HG03064 (cell line): Measurements from ENCODE around the gene ZNF181.
"Not testable (repeated sequence)": the region's sequence is repeated elsewhere in the genome, so short reads cannot be mapped to it uniquely, and the experiment has no call there.

Experiments
- ATAC-seq: cut with Tn5 transposase; IDR thresholded peaks from one replicate; pipeline ENCODE4 v1.9.1; 2021; ENCODE audit warnings: low read depth; ENCODE audit not compliant: unreplicated experiment

The ZNF181 gene

DNA sequence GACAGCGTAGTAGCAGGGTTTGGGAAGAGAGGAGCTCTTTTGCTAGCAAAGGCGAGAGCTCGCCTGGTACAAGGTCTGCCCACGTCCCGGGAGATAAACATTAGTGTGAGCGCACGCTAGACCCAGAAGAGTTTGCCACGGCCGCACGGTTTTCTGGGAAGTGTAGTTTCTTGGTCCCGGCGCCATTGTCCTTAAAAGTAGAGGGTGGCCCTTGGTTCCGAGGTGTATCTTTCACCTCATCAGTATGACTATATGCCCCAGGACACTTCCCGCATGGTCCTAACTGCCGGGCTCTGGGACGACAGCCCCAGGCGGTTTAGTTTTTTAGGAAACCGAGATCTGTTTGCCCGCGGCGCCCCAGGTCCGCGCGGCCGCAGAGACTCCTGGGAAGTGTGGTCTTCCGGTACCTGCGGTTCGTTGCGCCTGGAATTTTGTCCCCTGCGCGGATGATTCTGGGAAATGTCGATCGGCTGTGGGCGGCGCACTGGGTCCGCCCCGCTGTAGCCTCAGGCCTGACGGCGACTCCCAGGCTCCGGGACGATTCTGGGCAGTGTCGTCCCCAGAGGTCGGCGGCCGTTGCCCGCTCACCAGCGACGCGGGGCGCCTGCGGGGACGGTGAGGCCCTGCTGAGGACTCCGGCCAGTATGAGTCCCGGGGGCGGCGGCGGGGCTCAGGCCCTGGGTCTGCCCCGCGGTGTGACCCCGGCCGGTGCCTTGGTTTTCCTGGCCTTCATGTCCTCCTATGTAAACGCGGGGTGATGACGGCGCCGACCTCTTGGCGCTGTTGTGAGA lies at the start of gene ZNF181:
TSS of gene ZNF181 (plus strand) at position 498 of the 791 bp plus-strand sequence. CDS start 795 bp downstream, outside the sequence.
- ATAC-seq, result peak; percentile 69

DNA sequence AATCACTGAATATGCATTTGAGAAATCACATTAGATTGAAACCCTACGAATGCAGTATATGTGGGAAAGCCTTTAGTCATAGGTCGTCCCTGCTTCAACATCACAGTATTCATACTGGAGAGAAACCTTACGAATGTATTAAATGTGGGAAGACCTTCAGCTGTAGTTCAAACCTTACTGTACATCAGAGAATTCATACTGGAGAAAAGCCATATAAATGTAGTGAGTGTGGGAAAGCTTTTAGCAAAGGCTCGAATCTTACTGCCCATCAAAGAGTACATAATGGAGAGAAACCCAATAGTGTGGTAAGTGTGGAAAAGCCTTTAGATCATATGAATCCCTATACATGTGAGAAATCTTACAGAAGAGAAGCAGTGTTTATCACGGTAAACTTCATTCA lies 48.8 kb upstream of the ZNF181 start:
- not testable (repeated sequence) for ATAC-seq

DNA sequence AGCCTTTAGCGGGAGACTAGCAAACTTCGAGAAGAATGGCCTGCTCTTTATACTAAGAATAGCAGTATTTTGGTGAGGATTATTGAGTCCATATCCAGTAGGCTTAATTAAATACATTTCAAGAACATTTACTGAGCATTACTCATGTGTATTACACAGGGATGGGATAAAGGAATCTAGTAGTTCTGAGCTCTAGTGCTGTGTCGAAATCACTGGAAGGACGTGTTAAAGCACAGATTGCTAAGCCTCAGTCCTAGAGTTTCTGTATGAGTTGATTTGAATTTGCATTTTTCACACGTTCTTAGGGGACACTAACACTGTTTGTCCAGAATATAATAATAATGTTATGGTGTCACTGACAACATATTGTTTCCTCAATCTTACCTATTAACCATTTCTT lies 47.6 kb upstream of the ZNF181 start:
- ATAC-seq, result no peak

DNA sequence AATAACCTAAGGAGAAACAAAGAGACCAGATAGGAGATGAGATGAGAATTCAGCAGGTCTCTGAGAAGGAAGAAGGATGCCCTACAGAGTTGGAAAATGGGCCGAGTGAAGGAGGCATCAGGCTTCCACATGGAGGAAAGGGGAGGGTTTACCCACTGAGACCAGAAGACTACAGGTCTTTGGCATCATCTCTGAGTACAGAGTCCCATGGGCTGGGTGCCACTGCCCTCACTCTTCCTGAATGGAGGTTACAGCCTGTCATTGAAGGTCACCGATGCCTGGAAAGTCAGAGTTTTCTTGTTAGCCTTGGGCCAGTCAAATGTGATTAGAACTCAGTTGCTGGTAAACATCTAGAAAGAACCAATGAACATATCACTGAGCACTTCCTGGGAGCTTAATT lies 46.7 kb upstream of the ZNF181 start:
- ATAC-seq, result no peak

DNA sequence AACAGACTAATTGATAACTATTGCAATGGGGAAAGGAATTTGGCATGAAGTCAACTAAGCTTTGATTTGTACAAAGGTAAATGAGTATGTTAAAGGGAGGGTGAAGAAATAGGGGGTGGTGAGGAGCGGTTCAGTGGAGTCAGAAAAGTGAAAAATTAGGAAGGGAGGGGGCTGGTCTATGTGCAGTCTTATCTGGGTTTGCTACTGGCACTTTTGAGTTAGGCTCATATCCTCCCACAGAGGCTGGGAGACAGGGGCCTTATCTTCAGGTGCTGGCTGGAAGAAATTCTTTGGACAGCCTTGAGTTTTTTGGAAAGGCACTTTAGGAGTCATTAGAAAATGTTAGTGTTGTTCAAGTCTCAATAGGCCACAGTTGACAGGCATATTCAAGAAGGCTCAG lies 45.5 kb upstream of the ZNF181 start:
- ATAC-seq, result no peak

DNA sequence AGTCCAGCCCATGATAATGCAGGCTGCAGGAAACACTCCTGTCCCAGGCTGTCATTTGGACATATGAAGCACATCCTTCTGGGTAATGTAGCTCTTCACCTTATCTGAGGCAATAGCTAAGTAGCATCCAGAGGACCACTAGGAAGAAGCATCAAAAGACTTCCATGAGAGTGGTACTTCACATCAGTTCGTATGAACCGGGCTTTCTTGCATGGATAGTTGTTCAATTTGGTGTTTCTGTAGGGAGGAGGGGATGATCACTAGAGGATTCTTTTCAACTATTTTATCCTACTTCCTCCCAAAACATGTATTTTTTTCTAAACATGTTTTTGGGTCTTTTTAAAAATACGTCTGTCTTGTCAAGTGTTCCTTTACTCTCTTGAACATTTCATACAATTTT lies 43.7 kb upstream of the ZNF181 start:
- ATAC-seq, result no peak

DNA sequence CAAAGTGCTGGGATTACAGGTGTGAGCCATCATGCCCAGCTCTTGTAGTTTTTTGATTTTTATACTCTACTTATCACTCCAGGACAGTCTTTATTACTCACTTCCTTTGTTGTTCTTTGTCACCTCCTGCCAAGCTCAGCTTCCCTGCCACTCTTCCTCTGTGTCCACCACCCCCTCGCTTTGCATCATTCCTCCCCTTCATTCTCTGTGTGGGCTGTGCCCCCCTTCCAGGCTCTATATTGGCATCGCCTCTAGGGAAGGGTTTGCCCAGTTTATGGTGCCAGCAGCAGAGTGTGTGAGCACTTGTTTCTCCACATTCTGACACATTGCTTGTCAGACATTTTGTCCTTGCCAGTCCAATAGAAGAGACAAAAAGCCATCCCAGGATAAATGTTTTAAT lies 41.5 kb upstream of the ZNF181 start:
- no peak for ATAC-seq

DNA sequence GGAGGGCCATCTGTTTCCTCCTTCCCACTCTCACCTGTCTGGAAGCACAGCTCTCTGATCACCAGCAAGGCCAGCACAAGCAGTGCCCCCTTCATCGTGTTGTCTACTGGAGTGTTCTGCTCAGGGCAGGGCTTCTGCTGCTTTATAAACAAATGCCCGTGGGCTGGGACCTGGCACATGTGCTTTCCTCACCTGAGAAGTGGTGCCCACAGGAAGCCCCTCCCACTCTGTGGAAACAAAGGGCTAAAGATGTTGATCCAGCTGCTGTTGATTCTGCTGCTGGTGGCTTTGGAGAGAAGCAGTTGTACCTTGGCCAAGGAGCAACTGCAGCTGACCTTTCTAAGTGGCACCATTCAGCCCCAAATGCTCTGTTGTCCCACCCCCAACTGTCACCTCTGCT lies 26.4 kb upstream of the ZNF181 start:
- ATAC-seq, result no peak

DNA sequence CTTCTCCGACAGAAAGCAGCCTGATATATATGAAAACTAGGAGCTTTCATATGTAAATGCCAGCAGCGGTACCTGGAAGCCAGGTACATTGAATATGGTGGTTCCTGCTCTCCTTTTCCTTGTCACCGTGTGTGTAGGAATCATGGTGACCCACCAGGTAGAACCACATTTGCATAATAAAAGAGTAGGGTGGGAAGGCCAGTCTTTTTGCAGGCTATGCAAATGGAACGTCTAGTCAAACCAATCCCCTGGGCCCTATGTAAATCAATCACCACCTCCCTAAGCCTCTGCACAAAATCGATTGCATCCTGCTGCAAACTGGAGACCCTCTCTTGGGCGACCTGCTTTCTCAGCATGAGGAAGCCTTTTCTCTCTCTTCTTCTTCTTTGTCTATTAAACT lies 22.2 kb upstream of the ZNF181 start:
- ATAC-seq, result no peak

DNA sequence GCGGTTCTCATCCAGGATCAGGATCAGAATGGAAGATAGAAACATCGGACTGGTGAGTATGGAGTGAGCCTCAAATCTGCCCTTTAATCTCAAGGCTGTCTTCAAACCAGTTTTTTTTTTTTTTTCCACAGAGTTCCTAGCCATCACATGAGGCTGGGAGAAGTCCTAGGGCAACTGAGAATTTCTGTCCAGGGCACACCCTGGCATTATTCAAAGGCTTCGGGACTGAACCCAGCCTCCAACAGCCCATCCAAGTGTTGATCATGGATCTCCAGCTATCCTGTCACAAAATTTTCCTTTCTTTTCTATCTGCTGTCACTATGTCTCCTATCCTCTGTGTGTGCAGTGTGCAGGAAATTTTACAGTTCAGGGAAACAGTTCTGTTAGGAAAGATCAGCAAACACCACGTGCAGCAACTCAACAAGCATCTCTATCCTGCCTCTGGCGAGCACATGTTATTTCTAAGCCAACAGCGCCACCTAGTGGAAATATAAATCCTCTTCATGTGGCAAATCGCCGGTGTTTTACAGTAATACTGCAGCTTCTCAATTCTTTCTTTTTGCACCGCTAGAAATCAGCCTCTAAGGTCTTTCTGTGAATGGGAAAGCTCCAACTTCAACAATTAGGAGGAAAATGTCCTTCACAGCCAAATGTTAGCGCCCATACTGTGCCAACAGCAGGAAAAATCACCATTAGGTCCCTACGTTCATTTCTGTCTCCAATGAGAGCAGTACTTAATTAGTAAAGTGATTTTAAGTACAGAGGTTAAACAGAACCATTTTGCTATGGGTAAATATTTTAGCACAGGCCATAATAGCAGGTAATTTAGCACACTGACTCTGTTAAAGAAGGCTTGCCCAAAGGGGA lies 21.4 kb upstream of the ZNF181 start:
- ATAC-seq, result no peak

DNA sequence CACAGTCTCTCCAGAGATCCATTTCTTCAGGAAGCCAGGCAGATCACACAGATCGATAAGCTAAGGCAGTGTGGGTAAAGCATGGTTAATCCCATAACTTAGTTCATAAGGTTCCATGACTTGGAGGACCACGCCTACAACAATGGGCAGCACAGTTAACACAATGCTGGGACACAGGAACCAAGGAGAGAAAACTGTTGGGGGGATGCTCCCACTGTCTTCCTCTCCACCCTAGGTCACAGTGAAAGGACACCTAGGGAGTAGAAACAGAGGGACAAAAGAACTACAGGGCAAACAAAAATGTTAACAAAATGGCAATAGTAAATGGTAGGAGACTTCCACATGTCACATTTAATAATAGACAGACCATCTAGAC lies 20.8 kb upstream of the ZNF181 start:
- ATAC-seq, result no peak

DNA sequence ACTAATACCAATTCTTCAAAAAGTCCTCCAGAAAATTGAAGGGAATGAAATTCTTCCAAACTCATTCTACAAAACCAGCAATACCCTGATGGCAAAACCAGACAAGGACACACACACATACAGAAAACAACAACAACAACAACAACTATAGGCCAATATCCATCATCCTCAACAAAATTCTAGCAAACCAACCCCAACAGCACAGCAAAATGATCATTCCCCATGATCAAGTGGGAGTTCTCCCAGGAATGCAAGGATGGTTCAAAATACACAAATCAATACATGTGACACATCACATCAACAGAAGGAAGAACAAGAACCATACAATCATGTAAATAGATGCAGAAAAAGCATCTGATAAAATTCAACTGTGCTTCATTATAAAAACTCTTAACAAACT lies 18.7 kb upstream of the ZNF181 start:
- no peak for ATAC-seq

DNA sequence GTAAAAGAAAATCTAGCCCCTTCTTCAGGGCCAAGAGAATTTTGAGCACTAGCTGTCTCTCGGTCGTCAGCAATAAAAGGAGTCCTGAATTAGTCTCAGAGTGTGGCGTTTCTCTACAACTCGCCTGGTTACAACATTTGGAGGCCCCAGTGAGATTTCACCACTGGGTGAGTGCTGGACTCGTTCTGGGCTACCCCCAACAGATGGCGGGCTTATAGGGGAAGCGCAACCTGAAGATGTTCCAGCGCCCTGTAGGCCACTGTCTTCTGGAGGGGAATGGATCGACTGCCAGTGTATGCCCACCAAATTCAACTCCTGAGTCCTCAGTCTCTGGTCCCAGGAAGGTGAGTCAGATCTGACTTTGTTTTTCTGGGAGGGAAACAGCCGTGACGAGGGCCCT lies 11.7 kb upstream of the ZNF181 start:
- ATAC-seq, result no peak

DNA sequence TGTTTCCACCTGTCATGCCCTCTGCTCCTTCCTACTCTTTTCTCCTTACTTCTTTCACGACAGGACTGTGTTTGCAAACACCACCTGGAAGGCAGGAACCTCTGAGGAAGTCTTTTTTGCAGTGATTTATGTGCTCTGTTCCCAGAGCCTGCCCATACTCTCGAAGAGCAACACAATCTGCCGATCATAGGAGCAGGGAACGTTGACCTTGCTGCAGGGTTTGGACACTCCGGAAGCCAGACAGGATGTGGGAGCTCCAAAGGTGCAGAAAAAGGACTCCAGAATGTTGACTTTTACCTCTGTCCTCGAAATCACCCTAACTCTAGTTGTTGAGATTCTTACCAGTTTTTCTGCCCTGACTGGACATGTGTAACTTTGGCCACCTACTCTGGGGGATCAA lies 8.6 kb upstream of the ZNF181 start:
- no peak for ATAC-seq

DNA sequence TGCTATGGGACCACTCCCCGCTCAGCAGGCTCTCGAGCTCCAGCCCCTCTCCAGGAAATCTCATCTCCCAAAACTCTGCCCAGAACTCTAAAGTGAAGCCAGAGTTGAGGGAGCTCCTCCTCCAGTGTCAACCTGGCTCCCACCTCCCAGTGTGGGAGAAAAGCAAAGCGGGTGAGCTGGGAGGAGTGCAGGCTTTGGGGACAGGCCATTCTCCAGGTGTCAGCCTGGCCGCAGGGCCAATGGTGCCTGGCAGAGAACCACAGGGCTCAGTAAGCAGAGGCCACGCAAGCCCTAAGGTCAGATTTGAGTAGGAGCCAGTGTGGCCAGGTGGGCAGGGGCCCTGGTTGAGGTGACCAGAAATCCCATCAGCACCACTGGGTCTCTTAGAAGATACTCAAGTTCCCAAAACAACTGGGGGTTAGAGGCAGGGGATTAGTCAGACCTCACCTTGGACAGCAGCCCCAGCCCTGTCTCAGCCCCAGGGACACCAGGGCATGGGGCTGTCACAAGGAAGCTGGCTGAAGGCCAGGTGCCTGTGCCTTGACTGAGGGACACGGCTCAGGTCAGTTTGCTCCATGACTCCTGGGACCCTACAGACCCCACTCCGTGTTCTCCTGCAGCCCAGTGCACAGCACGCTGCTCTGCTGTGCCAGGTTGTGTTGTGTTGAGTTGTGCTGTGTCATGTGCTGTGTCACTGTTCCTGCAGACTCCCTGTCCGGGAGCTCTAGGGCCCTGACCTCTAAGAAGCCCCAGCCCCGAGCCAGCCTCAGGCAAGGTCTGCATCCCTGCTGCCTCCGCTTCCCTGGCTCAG lies 2.8 kb upstream of the ZNF181 start:
- ATAC-seq, result no peak

DNA sequence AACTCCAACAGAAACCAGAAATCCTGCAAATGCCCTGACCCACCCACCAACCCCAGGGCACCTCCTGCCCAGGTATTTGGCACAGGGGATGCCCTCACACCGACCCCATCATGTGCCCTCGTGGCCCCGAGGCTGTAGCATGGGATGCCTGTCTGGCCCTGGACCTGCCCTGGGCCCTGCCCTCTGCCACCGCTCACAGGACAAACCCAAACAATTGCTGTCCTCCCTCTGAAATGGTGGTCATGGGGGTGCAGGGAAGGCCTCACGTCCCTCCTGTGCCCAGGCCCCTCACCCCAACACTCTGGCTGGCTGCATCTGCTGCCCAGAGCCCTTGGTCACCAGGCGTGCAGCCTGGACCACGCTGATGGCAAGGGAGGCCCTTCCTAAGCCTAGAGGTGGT lies 2.1 kb upstream of the ZNF181 start:
- no peak for ATAC-seq

DNA sequence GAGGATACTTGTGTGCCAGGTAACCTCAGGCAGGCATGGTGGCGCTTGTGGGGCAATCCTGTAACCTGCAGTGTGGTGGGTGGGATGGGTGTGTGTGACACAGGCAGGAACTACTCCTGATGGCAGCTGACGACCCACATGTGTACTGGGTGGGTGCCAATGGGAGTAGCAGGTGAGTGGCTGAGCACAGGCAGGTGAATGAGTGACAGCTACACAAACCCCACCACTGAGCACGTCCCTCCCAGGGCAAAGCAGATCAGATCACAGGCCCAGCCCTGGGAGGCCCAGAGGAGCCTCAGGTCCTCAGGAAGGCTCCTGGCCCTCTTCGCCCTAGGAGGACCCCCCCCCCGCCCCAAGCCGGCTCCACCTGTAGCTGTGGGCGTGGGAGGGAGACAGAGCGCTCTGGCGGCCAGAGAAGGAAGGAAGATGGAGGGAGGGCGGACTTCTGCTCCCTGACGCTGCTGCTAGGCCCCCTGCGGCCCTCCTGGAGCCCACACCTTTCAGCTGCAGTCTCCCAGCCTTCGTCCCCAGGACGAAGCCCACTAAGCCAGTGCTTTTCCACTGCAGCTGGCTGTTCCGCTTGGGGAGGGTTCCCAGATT lies 1.3 kb upstream of the ZNF181 start:
- no peak for ATAC-seq

DNA sequence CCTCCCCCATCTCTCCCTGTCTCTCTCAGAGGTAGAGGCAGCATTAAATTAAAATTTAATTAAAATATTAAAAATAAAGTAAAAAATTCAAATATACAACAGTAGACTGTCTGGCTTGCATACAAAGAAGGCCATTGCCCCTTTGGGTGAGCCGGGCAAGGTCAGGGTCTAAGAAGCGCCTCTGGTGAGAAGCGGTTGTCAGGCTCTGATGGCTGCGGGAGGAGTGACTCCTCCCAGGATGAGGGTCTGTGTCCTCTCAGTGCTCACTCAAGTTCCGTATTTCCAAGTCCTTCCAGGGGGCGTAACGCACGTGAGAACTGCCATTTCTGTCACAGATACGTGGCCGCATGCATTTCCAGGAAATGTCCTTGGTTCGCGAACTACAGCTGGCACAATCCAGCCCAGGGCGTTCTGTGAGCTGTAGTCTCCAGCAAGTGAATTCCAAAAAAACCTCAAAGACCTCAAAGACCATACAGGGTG lies 737 bp upstream of the ZNF181 start:
- ATAC-seq, result peak; percentile 12

DNA sequence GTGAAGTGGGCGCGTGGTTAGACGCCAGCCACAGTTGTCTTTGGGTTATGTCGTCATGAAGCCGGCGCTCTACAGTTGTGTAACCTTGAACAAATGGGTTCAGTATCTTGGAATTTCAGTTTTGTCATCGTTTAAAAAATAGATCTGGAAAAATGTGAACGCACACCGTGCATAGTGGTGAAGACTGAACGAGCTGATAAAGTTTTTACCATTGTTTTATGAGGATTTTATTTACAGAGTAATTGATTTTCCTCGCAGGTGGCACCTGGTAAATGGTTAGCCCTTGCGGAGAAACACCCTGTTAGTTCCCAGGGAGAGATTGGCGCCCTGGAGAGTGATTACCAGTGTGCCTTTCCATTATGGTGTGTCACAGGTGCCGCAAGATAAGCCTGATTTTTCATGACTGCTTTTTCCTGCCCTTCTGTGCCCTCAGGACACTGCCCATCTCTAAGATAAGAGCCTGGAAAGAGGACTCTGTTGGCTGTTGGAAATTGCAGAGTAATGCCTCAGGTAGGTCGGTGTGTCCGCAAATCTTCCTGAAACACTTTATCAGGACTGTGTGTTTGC lies 577 bp downstream of the ZNF181 start:
- no peak for ATAC-seq
